GM13976 (cell line): ENCODE results near the gene PARVA.

Experiments used
- DNase-seq: peaks from one replicate; pipeline ENCODE4 v3.0.0; 2012; ENCODE audit warnings: low spot score
- in situ Hi-C: fragments of 300-500 bp; cut with MboI; formaldehyde crosslinking; loops from one replicate; pipeline ENCODE4 v1.12.0; 2022; ENCODE audit warnings: low sequenced_read_pairs, mixed read lengths, inconsistent platforms; ENCODE audit not compliant: unreplicated experiment
- TF ChIP-seq, protein P1 (sequence below): IDR thresholded peaks from 2 replicates; pipeline ENCODE4 v1.5.1; 2012; ENCODE audit warnings: borderline replicate concordance, mild to moderate bottlenecking; ENCODE audit not compliant: insufficient read depth; ENCODE audit errors: extremely low read depth, missing control alignments, control extremely low read depth

Gene PARVA

DNA sequence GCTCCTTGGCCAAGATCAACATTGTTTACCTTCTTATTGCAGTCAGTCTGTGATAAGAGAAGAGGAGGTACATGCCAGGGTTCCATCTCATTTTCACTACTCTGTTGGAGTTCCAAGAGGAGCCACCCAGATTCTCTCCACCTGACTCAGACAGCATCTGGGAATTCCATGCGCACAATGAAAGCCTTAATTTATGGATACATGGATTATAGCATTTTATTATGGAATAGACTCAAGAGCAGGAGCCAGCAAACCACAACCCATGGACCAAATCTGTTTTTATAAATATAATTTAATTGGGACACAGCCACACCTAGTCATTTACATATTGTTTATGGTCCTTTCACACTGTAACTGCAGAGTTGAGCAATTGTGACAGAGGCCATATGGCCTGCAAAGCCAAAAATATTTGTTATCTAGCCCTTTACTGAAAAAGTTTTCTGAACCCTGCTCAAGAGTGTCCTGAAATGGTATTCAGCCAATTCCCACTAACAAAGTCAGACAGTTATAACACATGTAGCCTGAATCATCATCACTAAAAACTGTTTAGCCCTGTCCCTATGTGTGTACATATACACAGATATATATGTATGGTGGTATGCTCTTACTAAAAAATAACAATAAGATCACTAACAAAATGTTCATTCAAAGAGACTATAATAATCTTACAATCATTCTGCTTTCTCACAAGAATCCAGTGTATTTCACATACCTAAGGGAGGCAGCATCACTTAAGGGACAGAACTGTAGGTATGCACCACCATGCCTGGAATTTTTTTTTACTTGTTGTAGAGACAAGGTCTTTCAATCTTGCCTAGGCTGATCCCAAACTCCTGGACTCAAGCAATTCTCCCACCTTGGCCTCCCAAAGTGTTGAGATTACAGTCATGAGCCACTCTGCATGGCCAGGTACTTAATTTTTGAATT lies 192.4 kb downstream of the PARVA start:
- no peak for DNase-seq
- TF ChIP-seq, protein P1, sequence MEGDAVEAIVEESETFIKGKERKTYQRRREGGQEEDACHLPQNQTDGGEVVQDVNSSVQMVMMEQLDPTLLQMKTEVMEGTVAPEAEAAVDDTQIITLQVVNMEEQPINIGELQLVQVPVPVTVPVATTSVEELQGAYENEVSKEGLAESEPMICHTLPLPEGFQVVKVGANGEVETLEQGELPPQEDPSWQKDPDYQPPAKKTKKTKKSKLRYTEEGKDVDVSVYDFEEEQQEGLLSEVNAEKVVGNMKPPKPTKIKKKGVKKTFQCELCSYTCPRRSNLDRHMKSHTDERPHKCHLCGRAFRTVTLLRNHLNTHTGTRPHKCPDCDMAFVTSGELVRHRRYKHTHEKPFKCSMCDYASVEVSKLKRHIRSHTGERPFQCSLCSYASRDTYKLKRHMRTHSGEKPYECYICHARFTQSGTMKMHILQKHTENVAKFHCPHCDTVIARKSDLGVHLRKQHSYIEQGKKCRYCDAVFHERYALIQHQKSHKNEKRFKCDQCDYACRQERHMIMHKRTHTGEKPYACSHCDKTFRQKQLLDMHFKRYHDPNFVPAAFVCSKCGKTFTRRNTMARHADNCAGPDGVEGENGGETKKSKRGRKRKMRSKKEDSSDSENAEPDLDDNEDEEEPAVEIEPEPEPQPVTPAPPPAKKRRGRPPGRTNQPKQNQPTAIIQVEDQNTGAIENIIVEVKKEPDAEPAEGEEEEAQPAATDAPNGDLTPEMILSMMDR = no peak
- in situ Hi-C loops = no loop called here

DNA sequence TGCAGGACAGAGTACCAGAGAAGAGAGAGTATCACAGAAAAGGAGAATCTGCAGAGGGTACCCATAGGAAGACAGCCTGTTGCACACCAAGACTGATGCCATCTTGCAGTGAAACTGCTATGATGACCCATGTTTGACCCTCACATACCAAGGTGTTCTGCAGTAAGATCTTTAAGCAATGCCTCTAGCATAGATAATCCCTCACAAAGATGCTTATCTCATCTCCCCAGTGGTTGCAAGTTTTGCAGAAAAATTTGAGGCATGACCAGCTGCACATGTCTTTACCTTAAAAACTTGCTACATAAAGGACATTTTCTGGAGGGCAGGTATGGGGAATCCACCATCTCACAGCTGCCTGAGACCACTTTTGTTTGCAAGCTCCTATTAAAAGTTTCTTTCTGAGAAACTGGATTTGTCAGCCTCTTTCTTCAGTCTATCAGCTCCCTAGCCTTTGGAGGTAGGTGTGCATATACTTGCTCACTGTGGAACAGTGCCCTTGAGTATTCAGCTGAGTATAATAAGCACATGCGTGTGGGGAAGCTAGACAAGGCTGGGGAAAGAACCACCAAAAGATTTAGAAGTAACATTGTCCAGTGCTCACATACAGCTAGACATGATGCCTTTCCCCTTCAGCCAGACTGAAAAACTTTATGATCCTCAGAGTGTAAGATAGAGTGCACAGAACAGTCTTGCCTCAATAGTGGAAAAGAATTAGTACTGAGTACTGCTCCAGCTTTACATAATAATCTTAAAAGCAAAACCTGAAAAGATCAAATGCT lies 196.5 kb downstream of the PARVA start:
- TF ChIP-seq, protein P1 = no peak
- DNase-seq = no peak
- in situ Hi-C loops = no loop called here

DNA sequence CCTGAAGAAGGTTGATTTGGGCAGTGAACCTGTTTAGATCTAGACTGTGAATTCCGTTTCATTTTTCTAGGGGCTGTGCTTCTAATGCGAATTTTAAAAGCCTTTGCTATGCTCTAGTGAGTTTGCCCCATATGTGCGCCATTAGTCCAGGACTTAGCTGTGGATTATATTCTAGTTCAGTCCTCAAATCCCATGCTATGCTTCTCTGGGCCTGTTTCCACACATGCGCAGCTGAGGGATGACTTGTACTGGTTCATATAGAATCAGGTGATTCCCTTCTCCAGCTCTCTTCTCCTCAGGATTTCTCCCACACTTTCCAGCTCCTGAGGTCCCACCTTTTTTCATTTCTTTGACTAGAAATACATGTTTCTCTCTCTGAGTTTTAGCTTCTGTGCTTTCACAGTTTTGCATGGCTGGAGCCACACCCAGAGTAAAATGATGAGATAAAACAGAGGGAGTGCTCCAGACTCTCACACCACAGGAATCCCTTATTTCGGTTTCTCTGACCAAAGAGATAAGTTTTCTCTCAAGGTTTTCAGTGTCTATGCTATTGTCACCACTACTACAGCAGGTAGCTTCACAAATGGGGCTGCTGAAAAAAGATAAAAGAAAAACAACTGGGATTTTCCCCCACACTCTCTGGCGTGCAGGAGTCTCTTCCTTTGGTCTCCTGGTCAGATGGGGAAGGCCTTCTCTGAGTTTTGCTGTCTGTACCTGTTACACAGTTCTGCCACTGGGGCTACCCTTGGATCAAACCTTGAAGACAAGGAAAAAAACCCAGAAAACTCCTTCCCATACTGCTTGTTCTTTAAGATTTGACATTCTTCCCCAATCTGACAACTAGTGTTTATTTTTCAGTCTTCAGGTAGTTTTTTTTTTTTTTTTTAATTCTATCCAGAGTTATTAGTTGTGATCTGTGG lies 200.6 kb downstream of the PARVA start:
- no peak for DNase-seq
- TF ChIP-seq, protein P1 = no peak
- in situ Hi-C loops = no loop called here

DNA sequence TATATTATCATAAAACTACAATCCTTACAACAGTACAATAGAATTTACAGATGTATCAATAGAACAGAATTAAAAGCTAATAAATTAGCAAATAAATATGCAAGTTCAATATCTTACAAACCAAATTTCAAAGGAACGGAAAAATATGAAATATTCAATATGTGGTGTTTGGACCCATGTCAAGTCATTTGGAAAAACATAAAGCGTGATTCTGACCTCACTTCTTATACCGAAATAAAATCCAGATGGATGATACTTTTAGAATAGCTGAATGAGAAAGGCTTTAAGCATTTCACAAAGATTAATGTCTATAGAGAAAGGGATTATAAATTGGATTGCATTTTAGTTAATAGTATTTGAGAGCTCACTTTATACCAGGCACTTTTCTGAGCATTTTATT lies 204.0 kb downstream of the PARVA start:
- DNase-seq = no peak
- TF ChIP-seq, protein P1 = no peak
- in situ Hi-C loops = no loop called here

DNA sequence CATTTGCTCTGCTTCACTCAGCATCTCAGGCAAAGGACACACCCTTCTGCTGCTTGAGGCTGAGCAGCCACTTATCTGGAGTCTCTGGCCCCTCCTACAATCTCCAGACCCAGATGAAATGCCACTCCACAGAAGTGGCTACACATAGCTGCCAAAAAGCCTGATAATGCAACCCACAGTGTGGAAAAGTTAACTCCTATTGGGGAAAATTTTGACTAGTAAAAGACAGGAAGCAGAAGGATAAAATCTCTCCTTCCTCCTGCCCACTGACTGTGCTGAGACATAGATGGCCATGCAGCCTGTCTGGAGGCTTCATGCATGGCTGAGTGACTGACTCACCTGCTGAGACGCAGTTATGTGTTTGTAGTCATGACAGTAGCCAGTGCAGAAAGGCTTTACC lies 204.6 kb downstream of the PARVA start:
- TF ChIP-seq, protein P1 = no peak

More for the DNA sequence above, 204.6 kb downstream of the PARVA start:
- in situ Hi-C loops = no loop called here
- DNase-seq = no peak
